GM18505 (cell line): ENCODE data around the gene PLEKHF1.

Source experiments
- ATAC-seq: cut with Tn5 transposase; IDR thresholded peaks from one replicate; pipeline ENCODE4 v1.9.1; 2021; ENCODE audit not compliant: unreplicated experiment
- POLR2A ChIP-seq: IDR thresholded peaks from 4 replicates; pipeline ENCODE4 v1.6.1; 2011; ENCODE audit warnings: borderline replicate concordance; ENCODE audit not compliant: insufficient read depth, insufficient read length; ENCODE audit errors: extremely low read depth

PLEKHF1 gene

GRCh38 chr19:29724102-29724641, 58.9 kb downstream of the PLEKHF1 start:
- TF ChIP-seq POLR2A: no peak
- ATAC-seq: no peak

DNA sequence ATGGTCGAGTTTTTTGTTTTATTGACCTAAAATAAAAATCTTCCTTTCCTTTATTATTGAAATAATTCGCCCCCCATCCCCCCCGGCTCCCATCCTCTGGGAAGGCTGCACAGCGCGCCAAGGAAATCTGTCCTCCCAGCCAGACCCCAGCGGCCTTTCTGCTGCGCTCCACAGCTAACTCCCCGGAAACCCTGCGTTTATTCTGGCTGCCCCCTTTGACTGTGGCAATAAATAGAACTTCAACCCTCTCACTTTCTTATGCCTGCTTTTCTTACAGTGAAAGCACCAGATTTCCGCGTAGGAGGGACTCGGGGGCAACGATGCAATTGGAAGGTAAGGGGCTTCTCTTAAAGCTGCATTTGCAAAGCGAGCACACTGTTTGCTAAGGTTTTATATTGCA, 59.5 kb downstream of the PLEKHF1 start:
- TF ChIP-seq POLR2A: no peak
- ATAC-seq: no peak
